Skin of body (tissue), 2 donors: ENCODE measurements around the gene WFIKKN1. TPM values are rescaled to one million over a fixed set of nuclear protein-coding genes. Genes with fewer than 3 reads are reported as not detected.
A peak's percentile ranks its signal among the peaks of the same experiment; 100 is the strongest.

Source experiments
- DNase-seq: peaks from one replicate; lab custom pipeline; 2025; lab: John Stamatoyannopoulos, UW
- total RNA-seq: library from RNA; depleted of rRNA; stranded (reverse); fragments of >200 nt; gene quantifications from one replicate; pipeline ENCODE4 v1.2.3, GENCODE V29; 2014

WFIKKN1 gene
- total RNA-seq, 1 donor from 2014 or later, result 0.20 TPM

DNA sequence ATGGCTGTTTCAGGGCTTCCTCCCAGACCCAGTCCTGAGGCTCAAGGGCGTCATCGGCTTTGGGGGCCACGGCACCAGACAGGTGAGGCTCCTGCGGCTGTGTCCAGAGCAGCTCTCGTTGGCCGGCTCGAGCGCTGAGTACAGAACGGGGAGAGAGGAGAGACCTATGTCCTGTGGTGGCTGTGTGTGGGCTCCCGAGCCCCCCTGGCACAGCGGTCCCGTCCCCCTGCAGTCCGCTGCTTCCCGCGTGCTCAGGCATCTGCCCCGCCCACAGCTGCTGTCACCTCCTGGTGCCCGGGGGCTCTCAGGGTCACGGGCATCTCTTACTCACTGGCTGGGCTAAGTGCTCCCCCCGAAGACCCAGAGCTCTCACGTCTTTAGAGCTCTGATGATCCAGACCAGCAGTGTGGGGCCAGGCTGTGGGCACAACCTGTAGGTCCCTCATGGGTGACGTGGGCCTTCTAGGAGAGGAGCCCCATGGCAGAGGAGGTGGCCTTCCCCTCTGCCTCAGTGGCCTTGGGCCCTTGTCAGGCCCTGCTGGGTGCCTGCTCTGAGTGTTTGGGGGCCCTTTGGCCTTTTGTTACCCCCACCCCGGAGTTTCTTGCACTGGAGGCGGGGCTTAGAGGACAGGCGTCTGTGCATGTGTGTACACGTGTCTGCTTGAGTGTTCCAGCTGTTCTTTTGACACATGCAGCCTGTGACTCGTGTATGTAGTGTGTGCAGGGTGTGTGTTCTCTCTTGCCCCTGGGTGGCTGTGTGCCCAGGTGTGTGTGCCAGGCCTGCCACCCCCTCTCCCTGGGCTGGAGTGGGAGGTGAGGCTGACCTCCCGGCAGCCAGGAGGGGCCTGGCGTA, 21.9 kb downstream of the WFIKKN1 start:
- DNase-seq, result no peak

GRCh38 chr16:654034-654433, 23.2 kb downstream of the WFIKKN1 start:
- DNase-seq, result no peak

DNA sequence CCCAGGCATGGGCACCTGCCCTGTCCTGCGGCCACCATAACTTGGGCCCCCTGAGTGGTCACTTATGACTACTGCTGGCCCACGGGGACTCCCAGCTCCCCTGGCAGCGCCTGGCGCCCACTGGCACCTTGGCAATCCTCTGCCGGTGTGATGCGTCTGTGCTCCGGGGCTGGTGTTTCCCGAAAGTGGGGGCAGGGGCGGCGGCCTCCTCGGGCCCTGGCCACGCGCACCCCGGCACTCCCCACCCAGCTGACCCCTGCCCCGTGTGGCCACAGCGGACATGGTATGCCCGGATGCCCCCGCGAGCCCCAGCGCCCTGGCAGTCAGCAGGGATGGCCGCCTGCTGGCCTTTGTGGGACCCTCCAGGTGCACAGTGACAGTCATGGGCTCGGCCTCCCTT, 26.7 kb downstream of the WFIKKN1 start:
- DNase-seq, result no peak

GRCh38 chr16:658679-659571, 28.1 kb downstream of the WFIKKN1 start:
- DNase-seq, result no peak

GRCh38 chr16:659618-660017, 28.8 kb downstream of the WFIKKN1 start:
- DNase-seq, result no peak

DNA sequence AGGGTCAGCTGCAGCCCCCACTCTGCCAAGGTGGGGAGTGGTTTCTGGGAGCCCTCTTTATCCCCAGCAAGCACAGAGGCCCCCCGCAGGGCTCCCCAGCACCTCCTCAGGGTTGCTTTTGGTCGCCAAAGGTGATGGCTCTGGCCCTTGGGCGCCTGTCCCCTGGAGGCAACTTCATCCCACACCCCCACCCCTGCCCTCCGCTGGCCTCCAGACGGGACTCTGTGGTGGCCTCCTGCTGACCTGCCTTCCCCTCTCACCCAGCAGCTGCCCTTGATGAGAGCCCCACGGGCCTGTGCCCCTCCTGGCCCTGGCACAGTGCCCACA, 29.3 kb downstream of the WFIKKN1 start:
- DNase-seq, result no peak

DNA sequence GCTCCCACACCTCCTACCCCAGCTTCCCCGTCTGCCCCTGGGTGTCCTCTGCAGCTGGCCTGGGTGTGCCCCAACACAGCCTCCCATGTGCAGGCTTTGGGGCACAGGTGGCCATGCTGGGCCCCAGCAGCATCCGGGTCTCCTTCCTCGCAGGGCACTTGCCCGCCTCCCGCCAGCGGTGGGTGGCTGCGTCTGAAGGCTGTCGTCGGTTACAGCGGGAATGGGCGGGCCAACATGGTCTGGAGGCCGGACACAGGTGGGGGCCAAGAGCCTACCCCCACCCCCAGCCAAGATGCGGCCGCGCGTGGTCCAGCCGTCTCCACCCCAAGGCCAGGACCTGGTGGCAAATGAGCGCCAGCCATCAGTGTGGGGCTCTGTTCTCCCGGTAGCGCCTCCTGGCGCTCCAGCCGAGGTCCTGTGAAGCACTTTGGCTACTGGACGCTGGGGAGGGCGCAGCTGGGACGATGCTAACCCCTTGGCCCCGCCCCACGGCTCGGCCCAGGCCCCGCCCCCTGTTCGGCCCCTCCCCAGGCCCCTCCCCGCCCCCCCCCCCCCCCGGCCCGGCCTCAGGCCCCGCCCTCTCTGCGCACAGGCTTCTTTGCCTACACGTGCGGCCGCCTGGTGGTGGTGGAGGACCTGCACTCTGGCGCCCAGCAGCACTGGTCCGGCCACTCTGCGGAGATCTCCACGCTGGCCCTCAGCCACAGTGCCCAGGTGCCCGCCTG, 29.8 kb downstream of the WFIKKN1 start:
- DNase-seq, result peak; percentile 47

DNA sequence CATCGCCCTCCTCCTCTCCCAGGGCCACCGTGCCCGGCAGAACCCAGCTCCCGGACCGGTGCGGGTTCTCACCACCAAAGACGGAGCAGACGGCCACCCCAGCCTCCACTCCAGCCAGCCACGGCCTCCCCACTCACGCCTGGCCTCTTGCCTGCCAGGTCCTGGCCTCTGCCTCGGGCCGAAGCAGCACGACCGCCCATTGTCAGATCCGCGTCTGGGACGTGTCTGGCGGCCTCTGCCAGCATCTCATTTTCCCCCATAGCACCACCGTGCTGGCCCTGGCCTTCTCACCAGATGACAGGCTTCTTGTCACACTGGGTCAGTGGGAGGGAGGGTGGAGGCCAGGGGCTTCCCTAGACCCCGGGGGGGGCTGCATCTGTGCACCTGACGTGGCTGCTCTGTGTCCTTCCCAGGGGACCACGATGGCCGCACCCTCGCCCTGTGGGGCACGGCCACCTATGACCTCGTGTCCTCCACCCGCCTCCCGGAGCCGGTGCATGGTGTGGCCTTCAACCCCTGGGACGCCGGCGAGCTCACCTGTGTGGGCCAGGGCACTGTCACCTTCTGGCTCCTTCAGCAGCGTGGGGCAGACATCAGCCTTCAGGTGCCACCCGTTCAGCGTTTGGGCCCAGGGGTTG, 30.5 kb downstream of the WFIKKN1 start:
- no peak for DNase-seq

- DNase-seq, result no peak
Observed at GRCh38 chr16:662095-662494, 31.3 kb downstream of the WFIKKN1 start.

DNA sequence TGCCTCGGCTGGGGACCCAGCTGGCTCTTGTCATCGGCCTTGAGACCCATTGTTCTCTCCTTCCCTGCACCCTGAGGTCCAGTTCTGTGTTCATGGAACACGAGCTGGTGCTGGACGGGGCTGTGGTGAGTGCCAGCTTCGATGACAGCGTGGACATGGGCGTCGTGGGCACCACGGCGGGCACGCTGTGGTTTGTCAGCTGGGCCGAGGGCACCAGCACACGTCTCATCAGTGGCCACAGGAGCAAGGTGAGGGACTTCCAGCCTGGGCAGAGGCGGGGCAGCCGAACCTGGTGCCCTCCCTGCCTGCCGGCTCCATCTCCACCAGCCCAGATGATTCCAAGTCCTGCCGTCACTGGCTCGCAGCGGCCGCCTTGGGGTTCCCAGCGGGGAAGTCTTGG, 31.8 kb downstream of the WFIKKN1 start:
- no peak for DNase-seq

DNA sequence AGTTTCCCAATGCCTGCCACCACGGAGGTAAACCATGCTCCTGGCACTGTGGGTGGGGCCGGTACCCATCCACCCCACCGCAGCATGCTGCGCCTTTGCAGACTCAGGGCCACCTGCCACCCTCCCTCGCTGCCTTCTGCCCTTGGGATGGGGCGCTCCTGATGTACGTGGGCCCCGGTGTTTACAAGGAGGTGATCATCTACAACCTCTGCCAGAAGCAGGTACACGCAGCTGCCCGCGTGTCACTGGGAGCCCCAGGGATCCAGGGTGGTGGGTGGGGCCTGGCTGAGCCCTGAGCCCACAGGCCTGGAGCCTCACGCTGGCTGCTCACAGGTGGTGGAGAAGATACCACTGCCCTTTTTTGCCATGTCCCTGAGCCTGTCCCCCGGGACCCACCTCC, 35.8 kb downstream of the WFIKKN1 start:
- no peak for DNase-seq

GRCh38 chr16:667113-667779, 36.5 kb downstream of the WFIKKN1 start:
- no peak for DNase-seq

GRCh38 chr16:667780-668518, 37.2 kb downstream of the WFIKKN1 start, which contains the start of gene RHOT2:
Gene RHOT2, plus strand, starts transcription at chr16:668132. Its CDS starts 68 bp downstream, at chr16:668200.
- peak; percentile 74 for DNase-seq

GRCh38 chr16:668519-669171, 37.9 kb downstream of the WFIKKN1 start:
- DNase-seq, result no peak

GRCh38 chr16:669666-670065, 38.9 kb downstream of the WFIKKN1 start:
- DNase-seq, result no peak

- DNase-seq, result no peak
Observed at GRCh38 chr16:670485-671352, 39.9 kb downstream of the WFIKKN1 start.

- no peak for DNase-seq
Observed at GRCh38 chr16:671353-672131, 40.8 kb downstream of the WFIKKN1 start.

- no peak for DNase-seq
Observed at GRCh38 chr16:672371-672770, 41.6 kb downstream of the WFIKKN1 start.
